Tibial nerve (tissue), 4 donors: ENCODE results near the gene MEF2A. TPM values are rescaled to one million over a fixed set of nuclear protein-coding genes. Genes with fewer than 3 reads are reported as not detected.

Experiments
- DNase-seq, 2 donors: peaks; one replicate each; pipeline ENCODE4 v3.0.0-alpha.2; 2019; ENCODE audit warnings: low spot score in 2 of 2
- H3K27ac ChIP-seq, 4 donors: fragments of 200-600 bp; sonication (generic) in 3 of 4; one replicate each; pipeline ENCODE4 v1.5.1; 2017 to 2019; ENCODE audit warnings: mild to moderate bottlenecking in 1 of 4
- H3K27me3 ChIP-seq, 2 donors: fragments of 200-600 bp; sonication (generic) in 1 of 2; one replicate each; pipeline versions ENCODE4 v1.5.1 to v1.6.0; 2017 to 2019
- H3K36me3 ChIP-seq, 3 donors: fragments of 200-600 bp; sonication (generic); one replicate each; pipeline ENCODE4 v1.5.1; 2018 to 2019
- H3K4me1 ChIP-seq, 4 donors: fragments of 200-600 bp; sonication (generic) in 3 of 4; one replicate each; pipeline ENCODE4 v1.5.1; 2017 to 2019
- H3K4me3 ChIP-seq, 4 donors: fragments of 200-600 bp; sonication (generic) in 3 of 4; one replicate each; pipeline ENCODE4 v1.5.1; 2017 to 2019; ENCODE audit warnings: mild to moderate bottlenecking in 1 of 4, moderate library complexity in 1 of 4
- H3K9me3 ChIP-seq, 4 donors: fragments of 200-600 bp; sonication (generic) in 3 of 4; one replicate each; pipeline ENCODE4 v1.5.1; 2017 to 2019
- CTCF ChIP-seq, 5 experiments: fragments of 200-600 bp in 3 of 5; fragments of 450-650 bp in 2 of 5; sonication (generic) in 3 of 5; IDR thresholded peaks; one replicate each; pipeline ENCODE4 v1.5.1; 2016 to 2019; ENCODE audit warnings: antibody characterized with exemption in 5 of 5, mild to moderate bottlenecking in 3 of 5, moderate library complexity in 2 of 5
- EP300 ChIP-seq, 2 donors: sonication (generic); formaldehyde crosslinking; IDR thresholded peaks; one replicate each; pipeline ENCODE4 v1.6.1; 2017; ENCODE audit warnings: antibody characterized with exemption in 2 of 2, mild to moderate bottlenecking in 1 of 2
- POLR2A ChIP-seq, 2 donors: fragments of 450-650 bp; IDR thresholded peaks; one replicate each; pipeline ENCODE4 v1.6.1; 2017; ENCODE audit warnings: antibody characterized with exemption in 2 of 2, mild to moderate bottlenecking in 2 of 2, moderate library complexity in 2 of 2
- WGBS, 2 donors: methylation state at CpG; one replicate each; pipeline ENCODE4 v1.1.5; 2018; 5-methylcytosine and 5-hydroxymethylcytosine counted together
- total RNA-seq, 4 donors: library from RNA; depleted of rRNA; stranded (reverse); fragments of >200 nt; gene quantifications; one replicate each; pipeline ENCODE4 v1.1.0, GENCODE V29; 2016

MEF2A gene
- total RNA-seq, 4 donors from 2014 or later = 45.5 to 66.3 (median 55.8) TPM

- peak overlapping the region in 2 of 4 donors; percentile 39 to 77 for H3K27ac ChIP-seq
- DNase-seq = no peak
- no peaks in the 10 kb centered on the region for H3K27me3 ChIP-seq
- no peaks in the 10 kb centered on the region for H3K9me3 ChIP-seq
- peak in 1 of 2 donors; percentile 78 for TF ChIP-seq EP300 (IDR thresholded peaks at IDR 0.05)
- TF ChIP-seq POLR2A (IDR thresholded peaks at IDR 0.05) = no peak
- no peak for TF ChIP-seq CTCF (IDR thresholded peaks at IDR 0.05)
- no peak overlapping the region for H3K4me3 ChIP-seq
- 40 to 41% methylated on average over 4 of the region's 4 CpGs for WGBS, 2 donors
- H3K36me3 ChIP-seq = no peaks in the 10 kb centered on the region
- peaks cover 0 to 19% (median 5%) of the 10 kb centered on the region in 4 donors for H3K4me1 ChIP-seq
Observed at GRCh38 chr15:99536422-99537040, 29.3 kb upstream of the MEF2A start.

DNA sequence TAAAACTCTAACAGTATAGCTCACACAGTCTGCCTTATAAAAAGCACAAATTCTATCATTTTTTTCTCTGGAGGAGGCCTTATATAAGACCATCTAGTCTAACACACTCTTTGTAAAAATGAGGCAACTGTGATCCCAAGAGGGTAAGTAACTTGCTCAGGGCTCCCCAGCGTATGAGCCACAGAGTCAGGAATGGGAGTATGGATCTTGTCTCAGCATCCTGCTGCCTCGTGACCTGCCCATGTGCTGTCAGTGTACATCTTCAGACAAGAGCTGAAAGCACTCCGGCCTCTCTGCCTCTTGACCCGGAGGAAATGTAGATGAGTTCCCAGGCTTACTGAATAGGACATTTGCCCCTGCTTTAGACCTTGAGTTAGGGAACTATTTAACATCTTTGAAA is 28.4 kb upstream of the MEF2A start:
- Histone ChIP-seq H3K27me3 (no peaks in the 10 kb centered on the region), H3K4me1 (peaks cover 0 to 19% (median 5%) of the 10 kb centered on the region in 4 donors), H3K36me3 (no peaks in the 10 kb centered on the region), H3K9me3 (no peaks in the 10 kb centered on the region), H3K4me3 (no peak overlapping the region), H3K27ac (peak overlapping the region in 2 of 4 donors; percentile 39 to 77)
- 65 to 84% methylated on average over 4 of the region's 4 CpGs for WGBS, 2 donors
- DNase-seq = no peak
- no peak for TF ChIP-seq EP300 (IDR thresholded peaks at IDR 0.05)
- no peak for TF ChIP-seq POLR2A (IDR thresholded peaks at IDR 0.05)
- TF ChIP-seq CTCF (IDR thresholded peaks at IDR 0.05) = no peak

DNA sequence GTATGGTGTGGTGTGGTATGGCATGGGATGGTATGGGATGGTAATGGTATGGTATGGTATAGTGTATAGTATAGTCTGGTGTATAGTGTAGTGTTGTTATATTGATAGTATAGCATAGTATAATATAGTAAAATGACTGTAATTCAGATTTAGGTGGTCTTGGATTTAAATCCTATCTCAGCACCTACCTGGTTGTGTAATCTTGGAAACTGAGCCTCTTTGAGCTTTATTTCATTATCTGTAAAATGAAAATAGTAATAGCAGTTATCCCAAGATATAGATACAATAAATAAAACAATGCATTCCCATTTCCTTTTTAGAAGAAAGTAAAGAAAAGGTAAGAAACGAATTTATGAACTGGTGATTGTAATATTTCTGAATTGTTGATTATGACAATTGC is 27.5 kb upstream of the MEF2A start:
- DNase-seq = no peak
- Histone ChIP-seq H3K36me3 (no peaks in the 10 kb centered on the region), H3K9me3 (no peaks in the 10 kb centered on the region), H3K4me3 (no peak overlapping the region), H3K27ac (no peak overlapping the region), H3K27me3 (no peaks in the 10 kb centered on the region), H3K4me1 (peaks cover 0 to 19% (median 5%) of the 10 kb centered on the region in 4 donors)
- TF ChIP-seq EP300 (IDR thresholded peaks at IDR 0.05) (no peak), POLR2A (IDR thresholded peaks at IDR 0.05) (no peak), CTCF (IDR thresholded peaks at IDR 0.05) (no peak)
- 86 to 90% methylated on average over 1 of the region's 1 CpG for WGBS, 2 donors

DNA sequence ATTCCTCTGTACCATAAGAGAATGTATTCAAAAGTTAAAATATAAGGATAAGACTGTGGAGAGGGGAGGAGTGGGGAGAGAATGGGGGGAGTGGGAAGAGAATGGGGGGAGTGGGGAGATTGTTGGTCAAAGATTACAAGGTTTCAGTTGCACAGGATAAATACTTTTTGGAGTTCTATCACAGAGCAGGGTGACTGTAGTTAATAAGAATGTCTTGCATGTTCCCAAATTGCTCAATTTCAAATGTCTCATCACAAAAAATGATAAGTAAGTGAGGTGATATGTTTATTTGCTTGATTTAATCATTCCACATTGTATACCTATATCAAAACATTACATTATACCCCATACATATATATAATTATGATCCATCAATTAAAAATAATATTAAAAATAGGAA is 23.0 kb upstream of the MEF2A start:
- Histone ChIP-seq H3K27ac (no peak overlapping the region), H3K36me3 (no peaks in the 10 kb centered on the region), H3K27me3 (no peaks in the 10 kb centered on the region), H3K4me1 (no peaks in the 10 kb centered on the region), H3K9me3 (no peaks in the 10 kb centered on the region), H3K4me3 (no peak overlapping the region)
- no peak for DNase-seq
- no peak for TF ChIP-seq EP300 (IDR thresholded peaks at IDR 0.05)
- TF ChIP-seq CTCF (IDR thresholded peaks at IDR 0.05) = no peak
- TF ChIP-seq POLR2A (IDR thresholded peaks at IDR 0.05) = no peak

DNA sequence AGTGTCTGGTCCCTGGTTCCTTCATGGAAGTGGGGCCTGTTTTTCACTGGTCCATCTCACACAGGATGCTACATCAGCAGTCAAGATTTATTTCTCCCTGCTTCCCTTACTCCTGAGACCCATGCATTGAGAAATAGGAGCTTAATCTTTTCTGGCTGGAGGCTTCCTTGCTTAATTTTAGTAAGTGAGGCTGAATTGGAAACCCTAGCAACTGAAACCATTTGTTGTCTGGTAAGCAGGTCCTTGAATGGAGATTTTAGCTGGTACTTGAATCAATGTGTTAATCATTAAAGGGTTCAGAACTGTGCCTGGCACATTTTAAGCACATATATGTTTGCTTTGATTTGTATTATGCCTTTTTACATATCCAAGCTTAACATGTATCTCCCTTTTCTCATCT is 20.2 kb upstream of the MEF2A start:
- Histone ChIP-seq H3K9me3 (no peaks in the 10 kb centered on the region), H3K27ac (no peak overlapping the region), H3K4me1 (no peaks in the 10 kb centered on the region), H3K4me3 (no peak overlapping the region), H3K27me3 (no peaks in the 10 kb centered on the region), H3K36me3 (no peaks in the 10 kb centered on the region)
- no peak for TF ChIP-seq POLR2A (IDR thresholded peaks at IDR 0.05)
- no peak for TF ChIP-seq EP300 (IDR thresholded peaks at IDR 0.05)
- TF ChIP-seq CTCF (IDR thresholded peaks at IDR 0.05) = no peak
- no peak for DNase-seq
